Stimulated activated CD4-positive, alpha-beta T cell treated with anti-CD3 and anti-CD28 coated beads, Interleukin-4, amount 100 ng/mL, for 48 hours (primary cell): ENCODE data around the gene RAD51B.

Experiments
- DNase-seq, 2 donors: peaks; one replicate each; pipeline ENCODE4 v3.0.0-alpha.2; 2020; ENCODE audit warnings: low read depth in 2 of 2

Gene RAD51B

GRCh38 chr14:68564826-68565759, 745.5 kb downstream of the RAD51B start:
- DNase-seq = no peak

- DNase-seq = no peak
These were observed 746.5 kb downstream of the RAD51B start for GRCh38 chr14:68566075-68566474.

- no peak for DNase-seq
These were observed 749.6 kb downstream of the RAD51B start for GRCh38 chr14:68568907-68569897.

DNA sequence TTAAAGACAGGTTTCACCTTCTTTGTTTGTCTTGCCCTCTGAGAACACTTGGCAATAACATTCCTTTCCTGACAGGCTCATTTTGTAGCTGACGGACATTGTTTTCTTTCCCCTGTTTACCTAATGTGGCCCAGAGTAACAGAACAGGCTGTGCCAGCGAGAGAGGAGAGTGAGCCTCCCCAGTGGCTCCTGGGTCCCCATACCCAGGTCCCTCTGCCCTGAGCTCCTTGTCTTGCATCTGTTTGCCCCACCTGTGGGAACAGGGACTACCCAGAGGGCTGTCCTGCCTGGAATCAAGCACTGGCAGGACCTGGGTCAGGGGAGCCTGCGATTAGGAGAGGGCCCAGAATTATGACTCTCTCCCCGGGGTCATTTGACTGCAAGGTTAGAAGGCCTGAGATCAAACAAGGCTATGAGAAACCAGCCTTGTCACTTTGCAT, 750.4 kb downstream of the RAD51B start:
- no peak for DNase-seq

DNA sequence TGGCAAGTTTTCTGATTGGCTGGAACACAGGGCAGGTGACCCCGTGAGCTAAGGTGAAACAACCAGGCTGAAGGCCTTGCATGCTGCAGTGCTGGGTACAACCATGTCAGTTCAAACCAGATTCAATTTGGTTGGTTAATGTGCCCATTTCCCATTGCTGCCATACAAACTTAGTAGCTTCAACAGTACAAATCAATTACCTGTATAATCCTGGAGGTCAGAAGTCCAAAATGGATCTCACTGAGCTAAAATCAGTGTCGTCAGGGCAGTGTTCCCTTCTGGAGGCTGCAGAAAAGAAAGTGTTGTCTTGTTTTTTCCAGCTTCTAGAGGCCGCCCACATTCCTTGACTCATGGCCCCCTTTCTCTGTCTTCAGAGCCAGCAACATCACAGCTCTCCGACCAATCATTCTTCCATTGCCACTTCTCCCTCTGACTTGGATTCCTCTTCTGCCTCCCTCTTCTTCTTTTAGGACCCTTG, 751.6 kb downstream of the RAD51B start:
- no peak for DNase-seq

DNA sequence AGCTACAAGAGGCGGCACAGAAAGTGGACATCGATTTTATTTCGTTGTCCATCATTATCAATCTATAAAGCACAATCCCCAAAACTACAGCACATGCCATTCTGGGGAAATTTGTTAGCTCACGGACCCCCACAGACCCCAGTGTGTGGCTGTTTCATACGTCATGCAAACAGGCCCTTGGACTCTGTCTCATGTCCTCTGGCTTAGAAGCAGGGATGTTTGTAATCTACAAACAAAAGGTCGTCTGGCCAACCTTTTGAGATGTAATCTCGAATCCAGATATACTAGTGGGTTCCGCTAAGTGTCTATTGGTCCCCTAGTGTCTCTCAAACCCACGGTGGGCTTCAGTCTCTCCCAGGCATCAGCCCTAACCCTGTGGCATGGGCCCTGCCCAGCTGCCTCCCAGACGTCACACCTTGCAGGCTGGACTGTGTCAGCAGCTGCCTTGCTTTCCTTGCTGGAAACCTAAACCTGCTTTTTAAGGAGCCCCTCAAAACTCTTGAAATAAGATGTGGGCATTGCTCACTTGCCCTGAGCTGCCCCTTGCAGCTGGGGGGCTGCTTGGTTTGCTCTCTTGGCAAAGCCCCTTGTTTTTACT, 752.4 kb downstream of the RAD51B start:
- DNase-seq = no peak

DNA sequence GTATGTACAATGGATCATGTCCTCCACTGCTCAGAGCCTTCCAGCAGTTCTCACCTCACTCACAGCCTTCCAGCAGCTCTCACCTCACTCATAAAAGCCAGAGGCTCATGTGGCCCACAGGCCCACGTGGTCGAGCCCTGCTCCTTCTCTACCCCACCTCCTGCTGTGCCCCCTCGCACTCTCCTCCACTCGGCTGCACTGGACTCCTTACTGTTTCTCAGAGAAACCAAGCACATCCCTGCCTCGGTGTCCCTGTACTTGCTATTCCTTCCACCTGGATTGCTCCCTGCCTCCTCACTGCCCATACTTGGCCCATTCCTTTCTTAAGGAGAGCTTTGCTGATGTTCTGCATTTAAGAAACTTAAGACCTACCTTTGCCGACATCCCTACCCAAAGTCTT, 753.5 kb downstream of the RAD51B start:
- DNase-seq = no peak

DNA sequence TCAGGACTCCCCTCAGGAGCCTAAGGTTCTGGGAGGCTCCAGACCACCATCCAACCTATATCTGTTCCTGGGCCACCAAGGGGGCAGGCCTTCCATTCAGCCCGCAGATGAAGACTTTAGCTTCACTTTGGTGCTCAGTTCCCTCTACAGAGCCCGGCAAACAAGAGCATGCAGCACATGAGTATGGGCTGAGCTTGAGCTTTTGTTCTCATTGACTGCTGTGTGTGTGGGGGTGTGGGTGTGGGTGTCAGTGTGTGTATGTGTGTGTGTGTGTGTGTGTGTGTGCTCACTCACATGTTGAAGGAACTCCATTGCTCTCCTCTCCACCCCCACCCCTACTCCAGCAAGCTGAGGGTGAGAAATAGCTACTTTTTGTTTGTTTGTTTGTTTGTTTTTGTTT, 754.1 kb downstream of the RAD51B start:
- DNase-seq = no peak

DNA sequence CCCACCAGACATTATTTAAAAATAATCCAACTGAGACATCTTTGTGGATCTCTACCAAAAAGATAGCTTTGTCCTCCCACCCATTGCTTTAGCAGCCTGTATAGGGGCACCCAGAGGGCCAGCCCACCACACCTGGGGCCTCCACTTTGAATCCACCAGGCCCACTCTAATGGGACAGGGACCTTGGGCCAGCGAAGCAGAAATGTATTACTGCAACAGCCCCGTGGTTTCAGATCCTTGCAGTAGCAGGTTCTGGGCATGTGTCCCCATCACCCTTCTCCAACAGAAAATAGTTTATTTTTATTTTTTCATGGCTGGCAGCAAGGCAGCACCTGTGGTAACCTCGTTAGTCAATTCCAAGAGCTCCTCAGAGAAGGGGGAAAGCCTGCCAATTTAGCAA, 754.9 kb downstream of the RAD51B start:
- DNase-seq = no peak

DNA sequence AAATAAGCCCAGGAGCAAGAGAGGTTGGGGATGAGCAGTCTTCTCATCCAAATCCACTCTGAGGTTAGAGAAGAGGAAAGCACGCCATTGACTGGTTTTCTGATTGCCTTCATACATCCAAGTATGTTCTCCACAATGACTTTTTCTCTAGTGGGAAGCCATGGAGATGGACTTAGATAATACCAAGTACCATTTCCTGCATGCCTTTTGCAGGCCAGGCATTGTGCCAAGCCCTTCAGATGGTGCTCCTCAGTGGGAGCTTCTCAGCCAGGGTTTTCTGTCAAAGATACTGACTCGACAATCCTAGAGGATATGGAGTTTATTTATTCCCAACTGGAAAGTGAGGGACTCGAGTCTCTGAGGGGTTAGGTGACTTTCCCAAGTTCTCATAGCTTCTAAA, 755.3 kb downstream of the RAD51B start:
- no peak for DNase-seq

GRCh38 chr14:68575426-68575825, 755.8 kb downstream of the RAD51B start:
- no peak for DNase-seq

- DNase-seq = no peak
These were observed 756.5 kb downstream of the RAD51B start for GRCh38 chr14:68576031-68576430.

DNA sequence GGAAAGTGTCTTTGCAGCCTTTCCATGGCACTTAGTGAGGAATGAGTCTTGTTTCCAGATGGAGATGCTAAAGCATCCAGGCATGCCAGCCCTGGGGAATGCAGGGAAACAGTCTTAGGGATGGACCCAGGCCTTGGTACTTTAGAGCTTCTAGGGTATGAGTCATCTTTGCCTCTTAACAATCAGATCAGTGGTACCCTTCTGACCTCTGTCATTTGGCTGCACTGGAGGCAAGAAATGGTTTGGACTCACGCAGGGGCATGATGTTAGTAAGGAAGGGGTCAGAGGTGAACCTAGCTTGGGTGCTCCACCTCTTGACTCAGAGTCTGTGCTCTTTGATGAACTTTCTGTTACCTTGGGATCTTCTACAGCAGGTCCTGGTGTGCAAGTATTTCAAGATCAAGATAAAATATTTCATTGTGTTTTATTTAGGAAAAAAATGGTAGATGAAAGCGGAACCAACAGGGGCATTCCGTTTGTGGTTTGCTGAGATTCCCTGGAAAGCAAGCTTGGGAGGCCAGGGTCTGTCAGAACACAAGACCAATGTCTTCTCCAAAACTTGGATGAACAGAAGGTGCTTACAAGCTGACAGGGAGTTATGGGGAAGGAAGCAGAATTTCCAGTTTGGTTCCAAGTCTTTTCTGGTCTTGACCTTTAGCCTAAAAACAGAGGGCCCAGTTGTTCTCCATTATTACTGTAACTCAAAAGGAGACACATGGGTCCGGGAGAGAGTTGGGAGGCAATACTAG, 757.1 kb downstream of the RAD51B start:
- no peak for DNase-seq

DNA sequence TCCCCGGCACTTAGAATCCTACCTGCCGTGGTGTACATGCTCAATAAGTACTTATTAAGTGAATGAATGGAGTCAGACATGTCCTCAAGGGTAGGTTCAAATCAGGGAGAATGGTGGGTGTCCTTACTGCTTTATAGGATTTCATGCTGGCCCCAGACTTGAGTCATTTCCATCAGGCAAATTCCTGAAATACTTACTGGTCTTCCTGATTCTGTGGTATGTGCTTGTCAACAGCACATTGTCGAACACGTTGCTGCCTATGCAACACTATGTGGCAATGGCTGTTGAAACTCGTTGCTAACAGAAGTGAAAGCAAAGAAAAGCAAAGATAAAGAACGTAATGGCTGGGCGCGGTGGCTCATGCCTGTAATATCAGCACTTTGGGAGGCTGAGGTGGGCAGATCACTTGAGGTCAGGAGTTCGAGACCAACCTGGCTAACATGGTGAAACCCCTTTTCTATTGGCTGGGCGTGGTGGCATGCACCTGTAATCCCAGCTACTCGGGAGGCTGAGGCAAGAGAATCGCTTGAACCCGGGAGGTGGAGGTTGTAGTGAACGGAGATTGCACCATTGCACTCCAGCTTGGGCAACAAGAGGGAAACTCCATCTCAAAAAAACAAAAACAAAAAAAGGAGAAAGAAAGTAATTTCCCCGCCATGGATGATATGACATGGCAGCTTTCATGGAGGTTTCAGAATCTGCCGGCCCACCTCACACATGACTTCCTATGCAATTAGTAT, 758.4 kb downstream of the RAD51B start:
- DNase-seq = no peak

DNA sequence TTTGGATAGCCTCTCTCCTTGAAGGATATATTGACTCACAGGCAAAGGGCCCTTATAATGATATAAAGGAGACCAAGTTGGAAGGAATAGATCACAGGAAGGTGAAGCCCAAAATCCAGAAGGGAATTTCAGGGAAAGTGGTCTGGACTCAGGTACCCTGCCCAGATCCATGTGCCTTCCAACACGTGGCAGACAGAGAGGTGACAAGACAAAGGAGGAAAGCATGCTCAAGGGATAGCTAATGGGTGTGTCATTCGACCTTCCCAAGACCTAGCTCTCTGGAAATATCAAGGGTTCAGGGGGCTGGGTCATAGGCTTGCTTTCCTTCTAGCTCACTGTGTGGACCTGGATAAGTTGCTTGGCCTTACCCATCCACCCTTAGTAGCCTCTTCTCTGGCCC, 759.0 kb downstream of the RAD51B start:
- DNase-seq = no peak

GRCh38 chr14:68580096-68580645, 760.6 kb downstream of the RAD51B start:
- no peak for DNase-seq

DNA sequence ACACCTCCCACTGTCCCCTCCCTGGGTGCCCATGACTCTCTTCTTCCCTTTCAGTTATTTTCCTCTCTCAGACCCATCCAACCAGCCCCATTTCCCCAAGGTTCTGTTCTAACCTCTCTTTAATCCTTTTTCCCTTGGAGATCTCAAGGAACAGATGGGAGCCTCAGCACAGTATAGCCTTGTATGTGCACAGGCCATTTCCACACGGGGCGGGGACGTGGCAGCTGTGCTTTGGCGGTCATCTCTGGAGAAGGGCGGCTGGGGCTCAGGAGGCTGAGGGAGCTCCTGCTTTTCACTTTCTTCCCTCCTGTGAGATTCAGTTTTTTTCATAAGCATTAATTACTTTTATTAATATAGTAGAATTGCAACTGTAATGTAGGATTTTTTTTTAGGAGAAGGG, 761.1 kb downstream of the RAD51B start:
- no peak for DNase-seq

GRCh38 chr14:68583548-68584280, 764.1 kb downstream of the RAD51B start:
- DNase-seq = no peak

GRCh38 chr14:68584786-68585185, 765.2 kb downstream of the RAD51B start:
- DNase-seq = no peak
